H1 (cell line): ENCODE data around the gene GPR156. TPM values are rescaled to one million over a fixed set of nuclear protein-coding genes. Genes with fewer than 3 reads are reported as not detected.

Source experiments
- CTCF ChIA-PET: fragments of 300-600 bp; sonication (Branson Sonifier 250); formaldehyde crosslinking; loops from one replicate; lab custom pipeline; 2021; ENCODE audit not compliant: partially characterized antibody; lab: Charles Lee
- POLR2A ChIA-PET: fragments of 300-600 bp; sonication (Branson Sonifier 250); formaldehyde crosslinking; loops from one replicate; lab custom pipeline; 2021; ENCODE audit warnings: inconsistent platforms; ENCODE audit not compliant: partially characterized antibody; lab: Charles Lee
- DNase-seq, 2 experiments: peaks; one replicate each; pipeline versions ENCODE4 v3.0.0 to v3.0.0-alpha.2; 2010 to 2022; ENCODE audit warnings: low spot score in 2 of 2, low read depth in 1 of 2, mixed read lengths in 1 of 2
- FAIRE-seq: peaks from 2 replicates; lab custom pipeline; 2011; peaks lifted over from hg19 to GRCh38; lab: Jason Lieb, UNC
- H2AFZ ChIP-seq: 2 replicates; pipeline ENCODE4 v1.8.1; 2012; ENCODE audit warnings: low read length, inconsistent platforms
- H2AK5ac ChIP-seq: 2 replicates; pipeline ENCODE4 v1.6.1; 2013; ENCODE audit warnings: low read depth, low read length
- H2BK120ac ChIP-seq: replicated peaks from 2 replicates; pipeline ENCODE3; 2013; ENCODE audit warnings: low read depth, low read length, inconsistent platforms
- H2BK12ac ChIP-seq: 2 replicates; pipeline ENCODE4 v1.6.1; 2013; ENCODE audit warnings: low read depth, low read length
- H2BK15ac ChIP-seq: 2 replicates; pipeline ENCODE4 v1.6.1; 2013; ENCODE audit warnings: low read length
- H2BK20ac ChIP-seq: 2 replicates; pipeline ENCODE4 v1.6.1; 2013; ENCODE audit warnings: low read length
- H2BK5ac ChIP-seq: 2 replicates; pipeline ENCODE4 v1.6.1; 2013; ENCODE audit warnings: low read depth, low read length
- H3K14ac ChIP-seq: 2 replicates; pipeline ENCODE4 v1.6.1; 2013; ENCODE audit warnings: inconsistent platforms; ENCODE audit not compliant: insufficient read length
- H3K18ac ChIP-seq: 2 replicates; pipeline ENCODE4 v1.6.1; 2013; ENCODE audit warnings: low read length; ENCODE audit errors: extremely low read depth
- H3K23ac ChIP-seq: 2 replicates; pipeline ENCODE4 v1.6.1; 2013; ENCODE audit warnings: inconsistent platforms; ENCODE audit not compliant: insufficient read length
- H3K23me2 ChIP-seq: 2 replicates; pipeline ENCODE4 v1.6.1; 2013; ENCODE audit warnings: low read depth, low read length
- H3K27ac ChIP-seq: 2 replicates; pipeline ENCODE4 v1.6.1; 2011; ENCODE audit warnings: low read depth, low read length, inconsistent platforms
- H3K27me3 ChIP-seq, 4 experiments: replicated peaks in 1 of 4; 1 replicate in 1 of 4; 2 replicates in 3 of 4; pipeline versions ENCODE4 v1.6.1 to v1.8.1; 2011 to 2013; ENCODE audit warnings: low read length in 3 of 4, mild to moderate bottlenecking in 3 of 4, inconsistent platforms in 2 of 4, mixed read lengths in 2 of 4, moderate library complexity in 1 of 4; ENCODE audit not compliant: control insufficient read depth in 3 of 4, insufficient read depth in 3 of 4; ENCODE audit errors: extremely low read depth in 1 of 4
- H3K36me3 ChIP-seq, 4 experiments: 2 replicates each; pipeline versions ENCODE4 v1.6.1 to v1.8.1; 2011 to 2013; ENCODE audit warnings: mild to moderate bottlenecking in 4 of 4, low read length in 3 of 4, moderate library complexity in 2 of 4, control low read depth in 1 of 4, inconsistent platforms in 1 of 4; ENCODE audit not compliant: insufficient read depth in 4 of 4, control insufficient read depth in 2 of 4
- H3K4ac ChIP-seq: replicated peaks from 2 replicates; pipeline ENCODE3; 2013; ENCODE audit warnings: low read length, low read depth, mixed read lengths, inconsistent platforms; ENCODE audit not compliant: insufficient read length
- H3K4me1 ChIP-seq, 4 experiments: replicated peaks in 1 of 4; 1 replicate in 1 of 4; 2 replicates in 3 of 4; pipeline versions ENCODE4 v1.6.1 to v1.8.1; 2011 to 2013; ENCODE audit warnings: low read length in 3 of 4, inconsistent platforms in 2 of 4, mixed read lengths in 1 of 4; ENCODE audit not compliant: insufficient read depth in 4 of 4, control insufficient read depth in 3 of 4
- H3K4me2 ChIP-seq, 2 experiments: 2 replicates each; pipeline versions ENCODE4 v1.6.1 to v1.8.1; 2011 to 2013; ENCODE audit warnings: low read depth in 2 of 2, low read length in 2 of 2, control low read depth in 1 of 2, inconsistent platforms in 1 of 2, mild to moderate bottlenecking in 1 of 2; ENCODE audit not compliant: insufficient read depth in 1 of 2
- H3K4me3 ChIP-seq, 4 experiments: fragments of 200-600, 300-600 bp in 1 of 4; sonication (generic), shearing (Covaris generic), sonication (Bioruptor Twin) in 1 of 4; 2 replicates each; pipeline versions ENCODE4 v1.5.1 to v1.8.1; 2011 to 2016; ENCODE audit warnings: low read length in 4 of 4, low read depth in 3 of 4, control low read depth in 2 of 4, inconsistent platforms in 2 of 4, mild to moderate bottlenecking in 2 of 4, mixed read lengths in 1 of 4, moderate library complexity in 1 of 4; ENCODE audit not compliant: insufficient read depth in 2 of 4; ENCODE audit errors: extremely low read depth in 1 of 4
- H3K56ac ChIP-seq: replicated peaks from 2 replicates; pipeline ENCODE3; 2013; ENCODE audit warnings: low read depth, mild to moderate bottlenecking, mixed read lengths, low read length, inconsistent platforms; ENCODE audit not compliant: insufficient read length
- H3K79me1 ChIP-seq: 2 replicates; pipeline ENCODE4 v1.6.1; 2013; ENCODE audit warnings: low read depth, low read length, control low read depth
- H3K79me2 ChIP-seq, 2 experiments: 2 replicates each; pipeline versions ENCODE4 v1.6.1 to v1.8.1; 2012 to 2013; ENCODE audit warnings: low read length in 2 of 2, mild to moderate bottlenecking in 2 of 2, inconsistent platforms in 1 of 2; ENCODE audit not compliant: insufficient read depth in 2 of 2, control insufficient read depth in 1 of 2
- H3K9ac ChIP-seq, 4 experiments: replicated peaks in 1 of 4; 1 replicate in 1 of 4; 2 replicates in 3 of 4; pipeline versions ENCODE4 v1.6.1 to v1.8.1; 2011 to 2013; ENCODE audit warnings: low read depth in 3 of 4, low read length in 3 of 4, control low read depth in 2 of 4, mild to moderate bottlenecking in 2 of 4, moderate library complexity in 2 of 4, inconsistent platforms in 1 of 4; ENCODE audit errors: extremely low read depth in 1 of 4
- H3K9me3 ChIP-seq, 2 experiments: 2 replicates each; pipeline versions ENCODE4 v1.6.1 to v1.8.1; 2012 to 2013; ENCODE audit warnings: mild to moderate bottlenecking in 2 of 2, moderate library complexity in 2 of 2, control low read depth in 1 of 2, inconsistent platforms in 1 of 2, low read depth in 1 of 2, low read length in 1 of 2, mixed read lengths in 1 of 2; ENCODE audit not compliant: insufficient read depth in 2 of 2
- H4K20me1 ChIP-seq, 2 experiments: replicated peaks in 1 of 2; 2 replicates each; pipeline versions ENCODE3 to v1.8.1; 2011 to 2013; ENCODE audit warnings: inconsistent platforms in 2 of 2, low read length in 2 of 2, mild to moderate bottlenecking in 1 of 2; ENCODE audit not compliant: insufficient read depth in 2 of 2, control insufficient read depth in 1 of 2
- H4K5ac ChIP-seq: 2 replicates; pipeline ENCODE4 v1.6.1; 2013; ENCODE audit warnings: low read length, low read depth, mixed read lengths, inconsistent platforms; ENCODE audit not compliant: insufficient read length
- H4K8ac ChIP-seq: 2 replicates; pipeline ENCODE4 v1.8.0; 2013; ENCODE audit warnings: mild to moderate bottlenecking, moderate library complexity, low read length, inconsistent platforms; ENCODE audit not compliant: insufficient read depth; ENCODE audit errors: extremely low read depth
- H4K91ac ChIP-seq: replicated peaks from 2 replicates; pipeline ENCODE3; 2013; ENCODE audit warnings: low read length, mixed read lengths, inconsistent platforms; ENCODE audit not compliant: insufficient read length
- BRCA1 ChIP-seq: IDR thresholded peaks from 2 replicates; pipeline ENCODE4 v1.6.1; 2012; ENCODE audit warnings: low read depth, low read length, improper control_type of control experiment
- CHD2 ChIP-seq: IDR thresholded peaks from 2 replicates; pipeline ENCODE4 v1.6.1; 2012; ENCODE audit warnings: low read length, improper control_type of control experiment
- CTBP2 ChIP-seq: IDR thresholded peaks from 2 replicates; pipeline ENCODE4 v1.7.0; 2011; ENCODE audit warnings: borderline replicate concordance, mild to moderate bottlenecking, moderate library complexity, mixed read lengths, low read length; ENCODE audit not compliant: insufficient read depth, insufficient read length
- CTCF ChIP-seq, 3 experiments: IDR thresholded peaks; 1 replicate in 2 of 3; 2 replicates in 1 of 3; pipeline versions ENCODE4 v1.5.1 to v1.6.1; 2011; ENCODE audit warnings: low read length in 3 of 3, mild to moderate bottlenecking in 3 of 3, inconsistent platforms in 2 of 3, low read depth in 1 of 3, moderate library complexity in 1 of 3; ENCODE audit not compliant: insufficient read depth in 1 of 3; ENCODE audit errors: control extremely low read depth in 1 of 3
- JUND ChIP-seq: IDR thresholded peaks from 2 replicates; pipeline ENCODE4 v1.6.1; 2011; ENCODE audit warnings: mild to moderate bottlenecking, improper control_type of control experiment, low read length
- KDM4A ChIP-seq: IDR thresholded peaks from one replicate; pipeline ENCODE4 v1.7.1; 2012; ENCODE audit warnings: low read depth, mild to moderate bottlenecking, moderate library complexity, low read length, inconsistent platforms; ENCODE audit not compliant: severe bottlenecking
- POLR2AphosphoS5 ChIP-seq: IDR thresholded peaks from 2 replicates; pipeline ENCODE4 v1.6.1; 2011; ENCODE audit warnings: low read depth, low read length
- SIN3A ChIP-seq, 2 experiments: IDR thresholded peaks in 1 of 2; conservative IDR thresholded peaks in 1 of 2; 2 replicates each; pipeline ENCODE4 v1.6.1; 2011 to 2012; ENCODE audit warnings: low read length in 2 of 2, improper control_type of control experiment in 1 of 2, low read depth in 1 of 2, mild to moderate bottlenecking in 1 of 2
- SIRT6 ChIP-seq: IDR thresholded peaks from one replicate; pipeline ENCODE4 v1.7.1; 2012; ENCODE audit warnings: low read length, inconsistent platforms
- SP1 ChIP-seq: IDR thresholded peaks from 2 replicates; pipeline ENCODE4 v1.6.1; 2011; ENCODE audit warnings: low read depth, low read length
- TAF1 ChIP-seq: IDR thresholded peaks from 2 replicates; pipeline ENCODE4 v1.6.1; 2011; ENCODE audit warnings: mild to moderate bottlenecking, low read depth, low read length
- TAF7 ChIP-seq: optimal IDR thresholded peaks from 2 replicates; pipeline ENCODE3; 2011; ENCODE audit warnings: low read depth, mild to moderate bottlenecking, inconsistent platforms, low read length, moderate library complexity, borderline replicate concordance
- TBP ChIP-seq: IDR thresholded peaks from 2 replicates; pipeline ENCODE4 v1.6.1; 2011; ENCODE audit warnings: low read depth, low read length, improper control_type of control experiment
- WGBS, 2 experiments: shearing (Covaris generic) in 1 of 2; methylation state at CpG; one replicate each; pipeline versions ENCODE4 v1.1.6 to v1.1.7; 2013 to 2015; ENCODE audit warnings: low lambda C conversion rate in 2 of 2, mixed read lengths in 2 of 2, inconsistent platforms in 1 of 2, low coverage in 1 of 2, missing lambda C conversion rate in 1 of 2; ENCODE audit not compliant: insufficient replicate concordance in 2 of 2, insufficient coverage in 1 of 2, insufficient read length in 1 of 2; ENCODE audit errors: extremely low coverage in 1 of 2, missing lambda C conversion rate in 1 of 2; 5-methylcytosine and 5-hydroxymethylcytosine counted together
- polyA plus RNA-seq, 7 experiments: library from polyadenylated mRNA; depleted of rRNA in 3 of 7; stranded (reverse) in 5 of 7; unstranded in 2 of 7; fragments of >200 nt in 5 of 7; fragments of 200-250 nt in 2 of 7; gene quantifications; 1 replicate in 5 of 7; 2 replicates in 1 of 7; 4 replicates in 1 of 7; pipeline versions ENCODE4 v1.2.1 to v1.2.3, GENCODE V29; 2011 to 2013; ENCODE audit warnings: missing spikeins in 2 of 7, mixed read lengths in 2 of 7
- total RNA-seq: library from RNA; stranded (reverse); fragmentation: NEBNext Ultra II Directional; extraction: Animal tissue kit (Norgen Biotek cat#: 25700); gene quantifications from 2 replicates; pipeline ENCODE4 v1.2.1, GENCODE V29; 2021

GPR156 gene
- total and polyA plus RNA-seq, 2 of the 8 experiments (the other 6 are each of a cell fraction or from before 2014, with no cell fraction given): 1.6 to 1.8 TPM

DNA sequence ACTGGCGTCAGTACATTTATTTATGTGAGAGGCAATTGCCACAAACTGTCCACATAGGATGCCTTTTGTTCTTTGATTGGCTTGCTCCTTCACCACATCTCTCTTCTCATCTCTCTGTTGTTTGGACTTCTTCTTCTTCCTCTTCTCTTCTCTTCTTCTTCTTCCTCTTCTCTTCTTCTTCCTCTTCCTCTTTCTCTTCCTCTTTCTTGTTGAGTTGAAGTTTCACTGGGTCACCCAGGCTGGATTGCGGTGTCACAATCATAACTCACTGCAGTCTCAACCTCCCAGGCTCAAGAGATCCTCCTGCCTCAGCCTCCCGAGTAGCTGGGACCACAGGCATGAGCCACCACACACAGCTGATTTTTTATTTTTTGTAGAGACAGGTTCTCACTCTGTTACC is 123.1 kb downstream of the GPR156 start:
- ChIA-PET CTCF (interaction anchor here (0.7 to 2.1 kb wide), 3 partner anchors 15 to 270 kb away, joined by 3 to 7 read pairs (median 4); no protein-coding TSS in a partner anchor), POLR2A (no interaction called here)
- Histone ChIP-seq H2AFZ (no peak overlapping the region), H3K36me3 (no peaks in the 10 kb centered on the region), H3K4me3 (no peak overlapping the region), H2BK15ac (no peak overlapping the region), H3K27ac (no peak overlapping the region), H2BK12ac (no peak overlapping the region), H3K27me3 (no peaks in the 10 kb centered on the region), H4K20me1 (no peaks in the 10 kb centered on the region), H4K91ac (no peak overlapping the region), H4K8ac (no peak overlapping the region), H3K56ac (no peak overlapping the region), H2AK5ac (no peak overlapping the region), H3K23me2 (no peaks in the 10 kb centered on the region), H4K5ac (no peak overlapping the region), H3K9me3 (no peaks in the 10 kb centered on the region), H3K18ac (no peak overlapping the region), H3K4ac (no peak overlapping the region), H3K14ac (no peak overlapping the region), H3K79me1 (no peaks in the 10 kb centered on the region), H2BK120ac (no peak overlapping the region), H3K9ac (no peak overlapping the region), H3K4me1 (no peaks in the 10 kb centered on the region), H2BK20ac (no peak overlapping the region), H3K4me2 (no peak overlapping the region), H3K23ac (no peak overlapping the region), H2BK5ac (no peak overlapping the region), H3K79me2 (no peaks in the 10 kb centered on the region)
- FAIRE-seq: no peak
- DNase-seq: no peak
- WGBS, 2 experiments: 96% methylated on average over 3 of the region's 3 CpGs; no CpG with 5 or more reads in 1 of the 2 experiments
- TF ChIP-seq POLR2AphosphoS5 (no peak), SIRT6 (no peak), BRCA1 (no peak), TAF7 (no peak), CTBP2 (no peak), SIN3A (conservative IDR thresholded peaks at IDR 0.05 in 1 of 2, IDR thresholded peaks at IDR 0.05 in 1 of 2; ENCODE audit: low read depth in 1 of 2, low read length in 2 of 2) (no peak), TAF1 (no peak), SP1 (no peak), KDM4A (no peak), JUND (no peak), CTCF (IDR thresholded peaks at IDR 0.05; ENCODE audit: control extremely low read depth in 1 of 3, insufficient read depth in 1 of 3, low read depth in 1 of 3, low read length in 3 of 3) (no peak), TBP (no peak), CHD2 (no peak)
